ENCODE results near the gene TTLL12. TPM values are rescaled to one million over a fixed set of nuclear protein-coding genes. Genes with fewer than 3 reads are reported as not detected.

Gene TTLL12
- total and polyA plus RNA-seq, 2 of the 8 experiments (the other 6 are each of a cell fraction or from before 2014, with no cell fraction given) = 101 to 124 TPM

DNA sequence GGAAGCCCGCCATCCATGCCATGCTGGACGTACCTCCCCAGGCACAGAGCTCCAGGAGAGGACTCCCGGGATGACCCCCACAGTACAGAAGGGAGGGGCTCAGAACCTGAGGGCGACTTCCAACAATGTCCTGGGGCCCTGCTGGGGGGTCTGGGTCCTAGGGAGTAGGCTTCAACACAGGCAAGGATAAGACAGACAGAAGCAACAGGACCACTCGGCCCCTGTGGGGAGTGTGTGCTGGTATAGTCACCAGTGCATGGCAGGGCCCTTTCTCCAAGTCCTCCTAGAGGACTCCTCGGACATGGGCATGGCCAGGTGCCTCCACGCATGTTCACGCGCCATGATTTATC is 16.8 kb downstream of the TTLL12 start:
- Histone ChIP-seq H3K27ac (ENCODE audit: low read depth, low read length) (no peak overlapping the region), H2AFZ (ENCODE audit: low read length) (no peak overlapping the region), H3K23me2 (ENCODE audit: low read depth, low read length) (no peaks in the 10 kb centered on the region), H3K9ac (replicated peaks in 1 of 4; ENCODE audit: extremely low read depth in 1 of 4, low read depth in 3 of 4, low read length in 3 of 4) (no peak overlapping the region), H4K8ac (ENCODE audit: extremely low read depth, insufficient read depth, low read length) (no peak overlapping the region), H3K4ac (replicated peaks; ENCODE audit: insufficient read length, low read depth, low read length) (no peak overlapping the region), H3K79me2 (ENCODE audit: control insufficient read depth in 1 of 2, insufficient read depth in 2 of 2, low read length in 2 of 2) (no peaks in the 10 kb centered on the region), H3K18ac (ENCODE audit: extremely low read depth, low read length) (no peak overlapping the region), H3K4me3 (ENCODE audit: extremely low read depth in 1 of 4, insufficient read depth in 2 of 4, low read depth in 3 of 4, low read length in 4 of 4) (no peak overlapping the region), H3K9me3 (ENCODE audit: insufficient read depth in 2 of 2, low read depth in 1 of 2, low read length in 1 of 2) (no peaks in the 10 kb centered on the region), H2BK12ac (ENCODE audit: low read depth, low read length) (no peak overlapping the region), H3K56ac (replicated peaks; ENCODE audit: insufficient read length, low read depth, low read length) (no peak overlapping the region), H2BK5ac (ENCODE audit: low read depth, low read length) (no peak overlapping the region), H2BK15ac (ENCODE audit: low read length) (no peak overlapping the region), H2BK20ac (ENCODE audit: low read length) (no peak overlapping the region), H3K23ac (ENCODE audit: insufficient read length) (no peak overlapping the region), H2AK5ac (ENCODE audit: low read depth, low read length) (no peak overlapping the region), H2BK120ac (replicated peaks; ENCODE audit: low read depth, low read length) (no peak overlapping the region), H4K20me1 (replicated peaks in 1 of 2; ENCODE audit: control insufficient read depth in 1 of 2, insufficient read depth in 2 of 2, low read length in 2 of 2) (peaks cover 7% of the 10 kb centered on the region in 2 experiments), H3K79me1 (ENCODE audit: low read depth, low read length) (no peaks in the 10 kb centered on the region), H3K4me2 (ENCODE audit: insufficient read depth in 1 of 2, low read depth in 2 of 2, low read length in 2 of 2) (no peak overlapping the region), H3K27me3 (replicated peaks in 1 of 4; ENCODE audit: control insufficient read depth in 3 of 4, extremely low read depth in 1 of 4, insufficient read depth in 3 of 4, low read length in 3 of 4) (no peaks in the 10 kb centered on the region), H4K91ac (replicated peaks; ENCODE audit: insufficient read length, low read length) (no peak overlapping the region), H3K4me1 (replicated peaks in 1 of 4; ENCODE audit: control insufficient read depth in 3 of 4, insufficient read depth in 4 of 4, low read length in 3 of 4) (no peaks in the 10 kb centered on the region), H4K5ac (ENCODE audit: insufficient read length, low read depth, low read length) (no peak overlapping the region), H3K36me3 (ENCODE audit: control insufficient read depth in 2 of 4, insufficient read depth in 4 of 4, low read length in 3 of 4) (peaks cover 31 to 60% (median 56%) of the 10 kb centered on the region in 4 experiments), H3K14ac (ENCODE audit: insufficient read length) (no peak overlapping the region)
- no peak for TF ChIP-seq SIN3A (conservative IDR thresholded peaks at IDR 0.05 in 1 of 2, IDR thresholded peaks at IDR 0.05 in 1 of 2; ENCODE audit: low read depth in 1 of 2, low read length in 2 of 2)
- no peak for TF ChIP-seq ATF2 (IDR thresholded peaks at IDR 0.05; ENCODE audit: low read length)
- no peak for DNase-seq (ENCODE audit: low read depth in 1 of 2, low spot score in 2 of 2)
- ChIA-PET POLR2A (ENCODE audit: partially characterized antibody) (interaction anchor here (1.5 to 2.6 kb wide), 5 partner anchors 10 to 31 kb away, joined by 3 to 12 read pairs (median 10); no protein-coding TSS in a partner anchor), CTCF (ENCODE audit: partially characterized antibody) (interaction anchor here (0.8 to 1.4 kb wide), 6 partner anchors 10 to 61 kb away, joined by 3 to 7 read pairs (median 3); no protein-coding TSS in a partner anchor)
- 100% methylated on average over 6 of the region's 9 CpGs; no CpG with 5 or more reads in 1 of the 2 experiments for WGBS, 2 experiments (ENCODE audit: extremely low coverage in 1 of 2, insufficient coverage in 1 of 2, insufficient read length in 1 of 2, insufficient replicate concordance in 2 of 2, low coverage in 1 of 2, low lambda C conversion rate in 2 of 2, missing lambda C conversion rate in 1 of 2)
- FAIRE-seq = no peak
